ENCODE measurements around the gene METTL2B. TPM values are rescaled to one million over a fixed set of nuclear protein-coding genes. Genes with fewer than 3 reads are reported as not detected.
A peak's percentile ranks its signal among the peaks of the same experiment; 100 is the strongest.
"Not testable (repeated sequence)": the region's sequence is repeated elsewhere in the genome, so short reads cannot be mapped to it uniquely, and the experiment has no call there.

Gene METTL2B
- total and polyA plus RNA-seq, 4 donors = 7.0 to 23.8 (median 16.0) TPM

DNA sequence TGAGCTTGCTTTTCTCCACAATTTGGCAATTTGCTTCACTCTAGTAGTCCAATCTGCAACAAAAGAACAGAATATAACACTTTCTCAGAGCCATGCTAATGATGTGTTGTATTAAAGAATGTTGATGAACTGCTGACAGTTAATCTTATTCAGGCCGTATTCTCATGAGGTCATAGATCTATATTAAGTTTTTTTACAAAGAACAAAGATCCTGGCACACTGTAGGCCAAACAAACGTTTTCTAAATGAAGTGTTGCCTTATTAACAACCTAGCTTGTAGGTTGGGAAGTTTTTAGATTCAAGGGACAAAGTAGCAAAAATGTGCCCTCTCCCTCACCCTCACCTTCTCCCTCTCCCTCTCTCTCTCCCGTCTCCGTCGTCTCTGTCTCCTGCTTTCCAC lies 14.1 kb upstream of the METTL2B start:
- DNase-seq (no peak), ATAC-seq (ENCODE audit: low FRiP score) (no peak)
- Histone ChIP-seq H3K27me3 (ENCODE audit: control insufficient read depth in 1 of 2, insufficient read depth in 2 of 2, low read length in 1 of 2) (no peaks in the 10 kb centered on the region), H3K36me3 (ENCODE audit: control insufficient read depth in 1 of 2, insufficient read depth in 2 of 2, low read length in 1 of 2) (no peaks in the 10 kb centered on the region), H3K9me3 (ENCODE audit: control insufficient read depth, low read length) (no peaks in the 10 kb centered on the region), H3K4me1 (ENCODE audit: control insufficient read depth in 1 of 2, insufficient read depth in 2 of 2, low read length in 2 of 2) (no peaks in the 10 kb centered on the region), H3K27ac (ENCODE audit: low read depth in 1 of 2, low read length in 2 of 2) (no peak overlapping the region), H3K4me3 (ENCODE audit: low read length in 2 of 2) (no peak overlapping the region)
- intact Hi-C loops (cut with DNase I) = no loop called here
- 64 to 65% methylated on average over 5 of the region's 5 CpGs for WGBS, 2 donors

DNA sequence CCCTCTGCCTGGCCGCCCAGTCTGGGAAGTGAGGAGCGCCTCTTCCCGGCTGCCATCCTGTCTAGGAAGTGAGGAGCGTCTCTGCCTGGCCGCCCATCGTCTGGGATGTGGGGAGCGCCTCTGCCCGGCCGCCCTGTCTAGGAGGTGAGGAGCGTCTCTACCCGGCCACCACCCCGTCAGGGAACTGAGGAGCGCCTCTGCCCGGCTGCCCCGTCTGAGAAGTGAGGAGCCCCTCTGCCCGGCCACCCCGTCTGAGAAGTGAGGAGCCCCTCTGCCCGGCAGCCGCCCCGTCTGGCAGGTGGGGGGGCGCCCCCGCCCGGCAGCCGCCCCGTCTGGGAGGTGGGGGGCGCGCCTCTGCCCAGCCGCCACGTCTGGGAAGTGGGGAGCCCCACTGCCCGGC lies 13.2 kb upstream of the METTL2B start:
- 91 to 95% methylated on average over 21 to 30 of the region's 30 CpGs for WGBS, 2 donors
- H3K4me1 ChIP-seq (ENCODE audit: control insufficient read depth in 1 of 2, insufficient read depth in 2 of 2, low read length in 2 of 2); H3K27me3 ChIP-seq (ENCODE audit: control insufficient read depth in 1 of 2, insufficient read depth in 2 of 2, low read length in 1 of 2); H3K27ac ChIP-seq (ENCODE audit: low read depth in 1 of 2, low read length in 2 of 2); H3K36me3 ChIP-seq (ENCODE audit: control insufficient read depth in 1 of 2, insufficient read depth in 2 of 2, low read length in 1 of 2); intact Hi-C loops (cut with DNase I); H3K9me3 ChIP-seq (ENCODE audit: control insufficient read depth, low read length); DNase-seq; ATAC-seq (ENCODE audit: low FRiP score); H3K4me3 ChIP-seq (ENCODE audit: low read length in 2 of 2): not testable (repeated sequence)

DNA sequence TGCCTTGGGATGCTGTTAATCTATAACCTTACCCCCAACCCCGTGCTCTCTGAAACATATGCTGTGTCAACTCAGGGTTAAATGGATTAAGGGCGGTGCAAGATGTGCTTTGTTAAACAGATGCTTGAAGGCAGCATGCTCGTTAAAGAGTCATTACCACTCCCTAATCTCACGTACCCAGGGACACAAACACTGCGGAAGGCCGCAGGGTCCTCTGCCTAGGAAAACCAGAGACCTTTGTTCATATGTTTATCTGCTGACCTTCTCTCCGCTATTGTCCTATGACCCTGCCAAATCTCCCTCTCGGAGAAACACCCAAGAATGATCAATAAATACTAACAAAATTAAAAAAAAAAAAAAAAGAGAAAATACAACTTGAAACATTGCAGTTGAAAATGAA lies 12.6 kb upstream of the METTL2B start:
- H3K4me3 ChIP-seq (ENCODE audit: low read length in 2 of 2); H3K27me3 ChIP-seq (ENCODE audit: control insufficient read depth in 1 of 2, insufficient read depth in 2 of 2, low read length in 1 of 2); H3K4me1 ChIP-seq (ENCODE audit: control insufficient read depth in 1 of 2, insufficient read depth in 2 of 2, low read length in 2 of 2); H3K27ac ChIP-seq (ENCODE audit: low read depth in 1 of 2, low read length in 2 of 2); ATAC-seq (ENCODE audit: low FRiP score); H3K9me3 ChIP-seq (ENCODE audit: control insufficient read depth, low read length); intact Hi-C loops (cut with DNase I); DNase-seq; H3K36me3 ChIP-seq (ENCODE audit: control insufficient read depth in 1 of 2, insufficient read depth in 2 of 2, low read length in 1 of 2): not testable (repeated sequence)
- WGBS, 2 donors = 87 to 91% methylated on average over 7 of the region's 8 CpGs

DNA sequence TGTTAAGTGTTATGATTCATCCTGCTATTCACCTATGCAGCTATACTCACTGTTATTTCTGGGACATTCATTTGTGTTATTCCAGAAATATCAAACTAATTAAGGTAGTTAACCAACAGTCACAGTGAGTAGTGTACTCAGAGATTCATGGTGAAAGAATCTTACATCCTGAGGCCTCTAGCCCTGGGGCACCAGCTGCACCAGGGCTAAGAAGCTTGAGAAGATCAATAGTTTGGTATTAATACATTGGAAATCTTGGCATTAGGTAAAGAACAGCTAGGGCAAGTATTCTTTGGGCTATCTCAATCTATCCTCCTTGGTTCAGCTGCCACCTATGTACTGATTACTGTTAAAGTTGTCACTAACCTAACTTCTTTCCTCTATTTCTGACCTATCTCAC lies 9.7 kb upstream of the METTL2B start:
- H3K4me3 ChIP-seq (ENCODE audit: low read length in 2 of 2); H3K4me1 ChIP-seq (ENCODE audit: control insufficient read depth in 1 of 2, insufficient read depth in 2 of 2, low read length in 2 of 2); DNase-seq; H3K27ac ChIP-seq (ENCODE audit: low read depth in 1 of 2, low read length in 2 of 2); H3K36me3 ChIP-seq (ENCODE audit: control insufficient read depth in 1 of 2, insufficient read depth in 2 of 2, low read length in 1 of 2); ATAC-seq (ENCODE audit: low FRiP score); H3K9me3 ChIP-seq (ENCODE audit: control insufficient read depth, low read length); H3K27me3 ChIP-seq (ENCODE audit: control insufficient read depth in 1 of 2, insufficient read depth in 2 of 2, low read length in 1 of 2); intact Hi-C loops (cut with DNase I): not testable (repeated sequence)

DNA sequence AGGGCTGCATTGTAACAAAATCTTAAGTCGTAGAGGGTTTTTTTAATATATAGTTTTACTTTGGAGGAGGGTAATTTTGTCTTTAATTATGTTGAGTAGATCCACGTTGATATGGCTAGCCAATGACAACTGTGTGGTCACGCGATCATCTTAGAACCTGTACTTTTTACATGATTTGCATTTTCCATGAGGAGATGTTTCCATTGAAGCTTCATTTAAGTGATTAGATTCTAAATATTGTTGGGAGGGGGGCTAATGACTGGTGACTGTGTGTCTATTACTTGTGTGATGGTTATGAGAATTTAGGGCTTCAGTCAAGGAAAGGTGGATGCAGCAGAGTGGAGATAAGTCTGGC lies 765 bp downstream of the METTL2B start:
- not testable (repeated sequence) for DNase-seq; H3K4me1 ChIP-seq (ENCODE audit: control insufficient read depth in 1 of 2, insufficient read depth in 2 of 2, low read length in 2 of 2); H3K9me3 ChIP-seq (ENCODE audit: control insufficient read depth, low read length); ATAC-seq (ENCODE audit: low FRiP score); H3K27me3 ChIP-seq (ENCODE audit: control insufficient read depth in 1 of 2, insufficient read depth in 2 of 2, low read length in 1 of 2); H3K27ac ChIP-seq (ENCODE audit: low read depth in 1 of 2, low read length in 2 of 2); H3K36me3 ChIP-seq (ENCODE audit: control insufficient read depth in 1 of 2, insufficient read depth in 2 of 2, low read length in 1 of 2)
- 3 to 4% methylated on average over 4 of the region's 4 CpGs for WGBS, 2 donors
- intact Hi-C loops (cut with DNase I) = loop anchor here (10.0 kb wide), 2 partner anchors 133 to 407 kb away; partner anchors contain the start of gene RBM28 (in 1 of the 2)
- H3K4me3 ChIP-seq (ENCODE audit: low read length in 2 of 2) = peak overlapping the region; percentile 45 to 77

DNA sequence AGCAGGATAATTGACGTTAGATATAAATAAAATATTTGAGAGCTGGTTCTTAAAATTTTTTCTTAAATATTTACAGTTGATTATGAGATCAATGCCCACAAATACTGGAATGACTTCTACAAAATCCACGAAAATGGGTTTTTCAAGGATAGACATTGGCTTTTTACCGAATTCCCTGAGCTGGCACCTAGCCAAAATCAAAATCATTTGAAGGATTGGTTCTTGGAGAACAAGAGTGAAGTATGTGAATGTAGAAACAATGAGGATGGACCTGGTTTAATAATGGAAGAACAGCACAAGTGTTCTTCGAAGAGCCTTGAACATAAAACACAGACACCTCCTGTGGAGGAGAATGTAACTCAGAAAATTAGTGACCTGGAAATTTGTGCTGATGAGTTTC lies 2.5 kb downstream of the METTL2B start:
- WGBS, 2 donors = 70 to 79% methylated on average over 3 to 4 of the region's 4 CpGs
- H3K27me3 ChIP-seq (ENCODE audit: control insufficient read depth in 1 of 2, insufficient read depth in 2 of 2, low read length in 1 of 2); H3K36me3 ChIP-seq (ENCODE audit: control insufficient read depth in 1 of 2, insufficient read depth in 2 of 2, low read length in 1 of 2); H3K27ac ChIP-seq (ENCODE audit: low read depth in 1 of 2, low read length in 2 of 2); ATAC-seq (ENCODE audit: low FRiP score); DNase-seq; H3K4me3 ChIP-seq (ENCODE audit: low read length in 2 of 2); H3K4me1 ChIP-seq (ENCODE audit: control insufficient read depth in 1 of 2, insufficient read depth in 2 of 2, low read length in 2 of 2); H3K9me3 ChIP-seq (ENCODE audit: control insufficient read depth, low read length): not testable (repeated sequence)
- intact Hi-C loops (cut with DNase I) = loop anchor here (10.0 kb wide), 2 partner anchors 134 to 406 kb away; partner anchors contain the start of gene RBM28 (in 1 of the 2)

DNA sequence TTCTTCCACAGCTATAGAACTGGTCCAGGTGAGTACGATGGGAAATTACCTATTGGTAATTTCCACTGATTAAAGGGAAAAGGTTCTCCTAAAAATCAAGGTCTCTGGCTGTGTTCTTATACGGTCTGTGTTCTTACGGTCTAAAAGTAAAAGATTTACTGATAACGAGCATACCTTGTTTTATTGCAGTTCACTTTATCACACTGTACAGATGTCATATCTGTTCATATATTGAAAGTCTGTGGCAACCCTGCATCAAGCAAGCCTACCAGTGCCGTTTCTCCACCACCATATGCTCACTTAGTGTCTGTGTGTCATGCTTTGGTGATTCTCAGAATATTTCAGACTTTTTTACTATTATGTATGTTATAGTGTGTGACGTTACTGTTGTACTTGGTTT lies 11.6 kb downstream of the METTL2B start:
- 85 to 89% methylated on average over 6 of the region's 6 CpGs for WGBS, 2 donors
- ATAC-seq (ENCODE audit: low FRiP score); DNase-seq; intact Hi-C loops (cut with DNase I); H3K9me3 ChIP-seq (ENCODE audit: control insufficient read depth, low read length); H3K36me3 ChIP-seq (ENCODE audit: control insufficient read depth in 1 of 2, insufficient read depth in 2 of 2, low read length in 1 of 2); H3K27ac ChIP-seq (ENCODE audit: low read depth in 1 of 2, low read length in 2 of 2); H3K27me3 ChIP-seq (ENCODE audit: control insufficient read depth in 1 of 2, insufficient read depth in 2 of 2, low read length in 1 of 2); H3K4me3 ChIP-seq (ENCODE audit: low read length in 2 of 2); H3K4me1 ChIP-seq (ENCODE audit: control insufficient read depth in 1 of 2, insufficient read depth in 2 of 2, low read length in 2 of 2): not testable (repeated sequence)

DNA sequence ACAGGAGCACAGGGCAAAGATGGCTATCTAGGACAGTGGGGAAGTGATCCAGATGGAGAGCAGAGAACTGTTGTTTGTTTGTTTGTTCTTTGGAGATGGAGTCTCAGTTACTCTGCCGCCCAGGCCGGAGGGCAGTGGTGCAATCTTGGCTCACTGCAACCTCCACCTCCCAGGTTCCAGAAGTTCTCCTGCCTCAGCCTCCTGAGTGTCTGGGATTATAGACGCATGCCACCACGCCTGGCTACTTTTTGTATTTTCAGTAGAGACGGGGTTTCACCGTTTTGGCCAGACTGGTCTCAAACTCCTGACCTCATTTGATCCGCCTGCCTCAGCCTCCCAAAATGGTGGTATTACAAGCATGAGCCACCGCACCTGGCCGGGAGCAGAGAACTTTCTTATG lies 20.9 kb downstream of the METTL2B start:
- H3K9me3 ChIP-seq (ENCODE audit: control insufficient read depth, low read length) = no peaks in the 10 kb centered on the region
- 91 to 94% methylated on average over 9 of the region's 9 CpGs for WGBS, 2 donors
- H3K36me3 ChIP-seq (ENCODE audit: control insufficient read depth in 1 of 2, insufficient read depth in 2 of 2, low read length in 1 of 2) = peaks cover 0 to 2% of the 10 kb centered on the region in 2 donors
- H3K4me1 ChIP-seq (ENCODE audit: control insufficient read depth in 1 of 2, insufficient read depth in 2 of 2, low read length in 2 of 2) = no peaks in the 10 kb centered on the region
- H3K27ac ChIP-seq (ENCODE audit: low read depth in 1 of 2, low read length in 2 of 2) = no peak overlapping the region
- intact Hi-C loops (cut with DNase I) = no loop called here
- no peaks in the 10 kb centered on the region for H3K27me3 ChIP-seq (ENCODE audit: control insufficient read depth in 1 of 2, insufficient read depth in 2 of 2, low read length in 1 of 2)
- H3K4me3 ChIP-seq (ENCODE audit: low read length in 2 of 2) = no peak overlapping the region
- ATAC-seq (ENCODE audit: low FRiP score) (no peak), DNase-seq (no peak)

DNA sequence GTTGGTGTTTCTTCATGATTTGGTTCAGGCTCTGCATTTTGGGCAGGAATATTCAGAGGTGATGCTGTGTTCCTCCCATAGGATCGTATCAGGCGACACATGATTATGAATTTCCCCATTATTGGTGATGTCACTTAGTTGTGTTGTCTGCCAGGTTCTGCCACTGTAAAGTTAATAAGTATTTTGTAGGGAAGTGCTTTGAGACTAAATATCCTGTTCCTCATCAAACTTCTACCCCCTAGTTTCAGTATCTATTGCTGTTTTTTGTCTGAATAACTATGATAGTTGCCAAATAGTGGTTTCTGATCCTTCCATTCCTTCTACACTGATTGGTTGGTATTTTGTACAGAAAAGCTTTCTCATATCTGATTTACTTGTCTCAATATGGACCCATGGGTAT lies 28.9 kb downstream of the METTL2B start:
- ATAC-seq (ENCODE audit: low FRiP score); DNase-seq; H3K27me3 ChIP-seq (ENCODE audit: control insufficient read depth in 1 of 2, insufficient read depth in 2 of 2, low read length in 1 of 2); intact Hi-C loops (cut with DNase I); H3K27ac ChIP-seq (ENCODE audit: low read depth in 1 of 2, low read length in 2 of 2); H3K4me1 ChIP-seq (ENCODE audit: control insufficient read depth in 1 of 2, insufficient read depth in 2 of 2, low read length in 2 of 2); H3K9me3 ChIP-seq (ENCODE audit: control insufficient read depth, low read length); H3K36me3 ChIP-seq (ENCODE audit: control insufficient read depth in 1 of 2, insufficient read depth in 2 of 2, low read length in 1 of 2); H3K4me3 ChIP-seq (ENCODE audit: low read length in 2 of 2): not testable (repeated sequence)
- WGBS, 2 donors = 96 to 100% methylated on average over 2 of the region's 2 CpGs

All from aorta (tissue), 5 donors.